ENCODE results near the gene STAT6.

The STAT6 gene

DNA sequence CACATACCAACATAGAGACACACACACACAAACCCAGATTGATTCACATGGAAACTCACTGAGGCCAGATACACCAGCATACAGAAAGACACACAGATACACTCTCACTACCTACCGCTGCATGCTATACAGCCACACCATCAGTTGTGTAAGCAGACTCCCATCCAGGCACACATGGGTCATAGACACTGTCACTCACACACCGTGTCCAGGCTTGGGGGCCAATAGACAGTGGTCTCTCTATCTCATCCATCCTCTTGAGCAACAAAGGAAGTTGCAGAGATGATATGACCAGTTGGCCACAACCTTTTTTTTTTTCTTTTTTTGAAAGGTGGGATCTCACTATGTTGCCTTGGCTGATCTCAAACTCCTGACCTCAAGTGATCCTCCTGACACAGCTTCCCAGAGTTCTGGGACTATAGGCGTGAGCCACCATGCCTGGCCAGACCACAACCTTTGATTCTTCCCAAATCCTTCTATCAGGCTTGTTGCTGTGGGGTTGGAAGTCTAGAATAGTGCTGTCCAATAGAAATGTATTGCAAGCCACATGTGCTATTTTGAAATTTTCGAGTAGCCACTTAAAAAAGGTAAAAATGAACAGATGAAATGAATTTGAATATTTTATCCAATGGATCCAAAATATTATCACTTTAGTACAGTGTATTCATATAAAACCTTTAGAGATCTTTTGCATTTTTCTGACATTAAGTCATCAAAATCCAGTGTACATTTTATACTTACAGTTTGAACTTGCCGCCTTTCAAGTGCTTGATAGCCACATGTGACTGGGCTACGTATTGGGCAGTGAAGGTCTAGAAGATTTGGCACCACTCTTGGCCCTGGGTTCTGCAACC, 28.9 kb upstream of the STAT6 start:
- CTCF ChIA-PET: interaction anchor here (0.8 to 2.5 kb wide), 4 partner anchors 15 to 74 kb away, joined by 3 to 14 read pairs (median 4); partner anchors contain the start of gene STAT6
- TF ChIP-seq, protein P1, sequence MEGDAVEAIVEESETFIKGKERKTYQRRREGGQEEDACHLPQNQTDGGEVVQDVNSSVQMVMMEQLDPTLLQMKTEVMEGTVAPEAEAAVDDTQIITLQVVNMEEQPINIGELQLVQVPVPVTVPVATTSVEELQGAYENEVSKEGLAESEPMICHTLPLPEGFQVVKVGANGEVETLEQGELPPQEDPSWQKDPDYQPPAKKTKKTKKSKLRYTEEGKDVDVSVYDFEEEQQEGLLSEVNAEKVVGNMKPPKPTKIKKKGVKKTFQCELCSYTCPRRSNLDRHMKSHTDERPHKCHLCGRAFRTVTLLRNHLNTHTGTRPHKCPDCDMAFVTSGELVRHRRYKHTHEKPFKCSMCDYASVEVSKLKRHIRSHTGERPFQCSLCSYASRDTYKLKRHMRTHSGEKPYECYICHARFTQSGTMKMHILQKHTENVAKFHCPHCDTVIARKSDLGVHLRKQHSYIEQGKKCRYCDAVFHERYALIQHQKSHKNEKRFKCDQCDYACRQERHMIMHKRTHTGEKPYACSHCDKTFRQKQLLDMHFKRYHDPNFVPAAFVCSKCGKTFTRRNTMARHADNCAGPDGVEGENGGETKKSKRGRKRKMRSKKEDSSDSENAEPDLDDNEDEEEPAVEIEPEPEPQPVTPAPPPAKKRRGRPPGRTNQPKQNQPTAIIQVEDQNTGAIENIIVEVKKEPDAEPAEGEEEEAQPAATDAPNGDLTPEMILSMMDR (IDR thresholded peaks at IDR 0.05; ENCODE audit: control extremely low read depth, extremely low read depth, low read depth, missing control alignments): no peak

DNA sequence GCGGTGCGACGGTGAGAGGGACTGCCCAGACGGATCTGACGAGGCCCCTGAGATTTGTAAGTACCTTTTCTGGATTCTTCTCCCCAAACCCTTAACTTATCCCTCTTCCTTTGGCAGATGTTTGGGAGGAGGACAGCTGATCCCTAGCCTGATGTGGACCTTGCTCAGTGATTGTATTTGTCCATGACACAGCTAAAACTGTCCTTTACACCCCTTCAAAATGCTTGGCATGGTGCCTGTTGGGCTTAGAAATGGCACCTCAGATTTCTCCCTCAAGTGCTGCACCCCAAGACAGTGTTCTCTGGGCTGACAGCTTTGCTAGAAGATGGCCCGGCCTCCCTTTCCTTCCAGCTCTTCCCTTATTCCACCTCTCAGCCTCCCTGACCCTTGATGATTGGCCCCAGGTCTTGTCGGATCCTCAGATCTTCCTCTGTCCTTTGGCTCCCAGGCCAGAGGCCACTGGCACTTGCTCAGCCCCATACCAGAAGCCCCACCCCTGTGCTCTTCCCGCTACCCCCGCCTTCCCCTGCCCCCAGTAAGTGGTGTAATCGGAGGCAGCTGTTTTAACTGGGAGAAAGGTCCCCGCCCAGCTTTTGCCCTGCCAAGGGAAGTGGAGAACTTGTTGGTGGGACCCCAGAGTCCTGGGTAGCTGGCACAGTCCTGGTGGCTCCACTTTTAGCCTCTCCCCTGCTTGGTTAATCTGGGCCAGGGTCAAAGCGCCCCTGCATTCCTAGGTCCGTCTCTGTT, 27.5 kb upstream of the STAT6 start:
- ChIA-PET CTCF (interaction anchor here (1.6 kb wide), 1 partner anchor 15 kb away, joined by 5 read pairs; no protein-coding TSS in a partner anchor), POLR2A (no interaction called here)
- TF ChIP-seq, protein P1 (IDR thresholded peaks at IDR 0.05; ENCODE audit: control extremely low read depth, extremely low read depth, low read depth, missing control alignments): no peak
- no peak for DNase-seq (ENCODE audit: extremely low spot score)

More for the DNA sequence above, 28.9 kb upstream of the STAT6 start:
- POLR2A ChIA-PET: no interaction called here
- DNase-seq (ENCODE audit: extremely low spot score): no peak

DNA sequence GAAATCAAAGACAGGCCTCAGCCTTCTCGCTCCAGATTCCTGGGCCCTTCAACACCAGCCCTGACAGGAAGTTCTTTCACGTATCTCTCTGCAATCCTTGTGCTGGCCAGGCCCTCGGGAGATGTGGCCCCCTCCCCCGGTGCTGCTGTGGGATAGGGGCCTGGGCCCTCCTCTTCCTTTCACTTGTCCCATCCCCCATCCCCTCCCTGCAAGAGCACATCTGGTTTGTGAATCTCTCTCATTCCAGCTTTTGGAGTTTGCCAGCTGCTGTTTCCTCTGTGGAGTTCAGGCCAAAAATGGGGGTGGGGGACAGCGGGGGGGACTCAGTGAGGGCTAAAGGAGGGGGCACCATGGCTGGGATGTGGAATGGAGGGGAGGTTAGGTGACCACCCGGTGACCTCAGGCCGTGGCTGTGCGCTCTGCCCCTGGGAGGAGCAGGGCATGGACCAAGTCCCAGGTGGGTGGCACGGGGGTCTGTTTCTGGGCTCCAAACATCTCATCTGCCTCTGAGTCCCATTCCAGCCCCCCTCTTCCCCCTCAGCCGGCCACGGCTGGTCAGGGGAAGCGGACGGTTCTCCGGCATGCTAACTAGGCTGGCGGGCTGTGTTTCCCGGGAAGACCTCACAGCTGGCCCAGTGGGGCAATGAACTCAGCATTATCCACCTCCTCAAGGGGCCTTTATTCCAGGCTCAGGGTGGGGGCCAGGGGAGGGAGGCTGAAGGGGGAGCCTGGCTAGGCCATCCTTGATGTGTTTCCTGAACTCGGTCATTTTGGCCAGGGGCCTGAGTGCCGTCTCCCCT, 24.6 kb upstream of the STAT6 start:
- CTCF ChIA-PET: interaction anchor here (0.7 to 2.4 kb wide), 4 partner anchors 11 to 66 kb away, joined by 3 to 6 read pairs (median 4); no protein-coding TSS in a partner anchor

DNA sequence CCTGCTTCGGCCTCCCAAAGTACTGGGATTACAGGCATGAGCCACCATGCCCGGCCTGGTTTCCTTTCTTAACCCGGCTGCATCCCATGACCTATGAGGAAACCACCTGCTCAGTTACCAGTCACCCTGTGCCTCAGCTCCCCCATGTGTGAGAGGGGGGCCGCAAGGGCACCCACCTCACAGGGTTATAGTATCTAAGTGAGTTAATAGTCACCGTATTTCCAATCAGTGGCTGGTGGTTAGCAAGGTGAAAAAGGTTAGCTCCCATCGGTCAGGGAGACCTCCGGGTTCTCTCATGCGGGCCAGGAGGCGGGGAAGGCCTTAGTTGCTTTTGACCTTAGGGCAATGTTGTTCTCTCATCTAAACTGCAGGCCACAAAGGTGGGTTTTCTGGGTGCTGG, 23.8 kb upstream of the STAT6 start:
- TF ChIP-seq, protein P1 (IDR thresholded peaks at IDR 0.05; ENCODE audit: control extremely low read depth, extremely low read depth, low read depth, missing control alignments): no peak
- DNase-seq (ENCODE audit: extremely low spot score): no peak
- POLR2A ChIA-PET: interaction anchor here (0.6 kb wide), 1 partner anchor 353 kb away, joined by 5 read pairs; the partner anchor contains the start of gene MARS1
- CTCF ChIA-PET: interaction anchor here (1.0 to 2.4 kb wide), 3 partner anchors 11 to 66 kb away, joined by 3 to 6 read pairs (median 4); no protein-coding TSS in a partner anchor

More for the DNA sequence above, 24.6 kb upstream of the STAT6 start:
- DNase-seq (ENCODE audit: extremely low spot score): no peak
- POLR2A ChIA-PET: interaction anchor here (0.6 kb wide), 1 partner anchor 352 kb away, joined by 5 read pairs; the partner anchor contains the start of gene MARS1
- TF ChIP-seq, protein P1 (IDR thresholded peaks at IDR 0.05; ENCODE audit: control extremely low read depth, extremely low read depth, low read depth, missing control alignments): no peak

DNA sequence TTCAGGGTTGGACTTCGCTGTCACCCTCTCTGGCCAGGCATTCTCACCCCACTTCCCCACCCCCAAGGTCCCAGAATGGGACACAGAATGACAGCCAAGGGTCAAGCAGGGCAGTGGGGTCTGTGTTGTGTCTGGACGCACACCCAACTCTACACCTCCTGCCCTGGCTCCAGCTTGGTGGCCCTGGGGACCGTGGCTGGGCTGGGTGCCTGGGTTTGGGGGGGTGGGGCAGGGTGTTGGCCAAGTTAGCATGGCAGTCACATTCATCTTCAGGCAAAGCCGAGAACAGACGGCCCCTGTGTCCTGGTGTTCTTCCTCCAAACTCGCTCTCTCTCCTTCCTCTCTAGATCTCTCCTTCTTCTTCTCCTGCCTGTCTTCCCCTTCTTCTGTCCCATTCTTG, 22.8 kb upstream of the STAT6 start:
- ChIA-PET CTCF (interaction anchor here (1.0 to 14.5 kb wide), 4 partner anchors 9 to 109 kb away, joined by 4 to 159 read pairs (median 6); no protein-coding TSS in a partner anchor), POLR2A (no interaction called here)
- no peak for DNase-seq (ENCODE audit: extremely low spot score)
- TF ChIP-seq, protein P1 (IDR thresholded peaks at IDR 0.05; ENCODE audit: control extremely low read depth, extremely low read depth, low read depth, missing control alignments): no peak

Measured in GM10248 (cell line).